Right renal cortex interstitium (tissue), 3 donors: ENCODE measurements around the gene TRIM8. TPM values are rescaled to one million over a fixed set of nuclear protein-coding genes. Genes with fewer than 3 reads are reported as not detected.
A peak's percentile ranks its signal among the peaks of the same experiment; 100 is the strongest.

ENCODE experiments used
- DNase-seq, 3 donors: peaks; one replicate each; pipeline ENCODE4 v3.0.0-alpha.2; 2013; ENCODE audit warnings: low read depth in 3 of 3, low spot score in 2 of 3
- polyA plus RNA-seq, 3 donors: library from polyadenylated mRNA; unstranded; fragments of 120-200 nt; gene quantifications; one replicate each; pipeline ENCODE4 v1.2.1, GENCODE V29; 2013; ENCODE audit not compliant: insufficient read length in 3 of 3

The TRIM8 gene
- polyA plus RNA-seq, 3 donors = 121 to 127 (median 121) TPM

DNA sequence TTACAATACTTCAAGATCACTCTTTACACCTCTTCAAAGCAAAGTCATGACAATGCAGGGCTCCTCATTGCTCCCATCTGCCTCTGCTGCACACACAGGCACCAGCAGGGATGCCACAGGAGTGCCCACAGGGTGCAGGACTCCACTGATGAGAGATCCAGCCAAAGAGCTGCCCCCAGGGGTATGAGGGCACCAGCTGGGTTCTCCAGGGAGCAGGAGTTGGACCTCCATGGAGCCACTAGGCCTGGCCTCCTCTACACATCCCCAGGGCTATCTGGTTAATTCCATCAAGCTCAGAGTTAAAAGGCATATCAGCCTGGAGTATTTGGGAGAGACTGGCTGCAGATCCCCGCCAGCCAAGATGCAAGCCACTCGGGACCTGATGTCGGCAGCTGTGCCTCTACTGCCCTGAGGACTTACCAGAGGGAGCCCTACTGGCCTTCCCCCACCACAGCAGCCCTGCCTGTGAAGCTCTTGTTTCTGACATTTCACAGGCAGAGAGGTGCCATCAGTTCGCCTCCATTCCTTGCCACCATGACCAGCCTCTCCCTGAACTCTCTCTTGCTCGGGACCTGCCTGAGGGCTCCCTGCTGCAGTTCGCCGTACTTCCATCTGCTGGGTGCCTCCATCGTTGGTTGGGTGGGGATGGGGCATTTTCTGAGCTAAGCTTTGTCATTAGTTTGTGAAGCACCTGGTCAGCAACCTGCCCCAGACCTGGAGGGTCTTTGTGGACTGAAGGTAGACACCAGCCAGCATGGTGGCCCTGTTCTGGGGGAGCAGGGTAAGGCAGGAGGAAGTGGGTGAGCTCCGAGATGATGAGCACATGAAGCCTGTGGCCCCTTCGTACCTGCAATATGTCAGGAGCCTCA is 12.5 kb upstream of the TRIM8 start:
- no peak for DNase-seq

DNA sequence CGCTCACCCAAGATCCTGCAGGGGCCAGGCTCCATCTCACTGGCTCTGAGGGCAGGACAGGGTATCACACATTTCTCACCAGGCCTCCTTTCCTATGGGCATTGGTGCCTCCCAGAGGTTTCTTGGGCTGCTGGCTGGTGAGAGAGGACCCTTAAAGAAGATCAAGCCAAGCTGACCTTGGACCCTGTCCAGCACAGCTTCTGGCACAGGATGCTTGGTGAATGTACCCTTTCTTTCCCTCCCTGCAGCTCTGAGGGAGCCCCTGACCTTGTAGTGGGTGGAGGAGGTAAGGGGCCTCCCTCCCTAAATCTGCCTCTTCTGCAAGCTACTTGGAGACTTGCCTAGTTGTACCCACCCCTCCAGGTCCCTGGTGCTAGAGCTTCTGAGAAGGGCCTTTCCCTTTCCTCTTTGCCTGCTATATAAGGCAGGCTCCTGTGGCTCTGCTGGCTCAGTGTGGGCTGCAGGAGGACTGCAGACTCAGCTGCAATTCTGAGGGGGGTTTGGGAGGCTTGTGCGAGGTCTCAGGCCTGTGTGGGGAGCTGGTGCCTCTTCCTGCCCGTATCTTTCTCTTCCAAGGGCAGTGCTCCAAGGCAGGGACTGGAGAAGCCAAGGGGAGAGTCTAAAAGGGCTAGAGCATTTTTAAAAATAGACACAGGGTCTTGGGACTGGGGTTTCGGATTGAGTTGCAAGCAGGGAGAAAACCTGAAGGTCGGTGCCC is 11.7 kb upstream of the TRIM8 start:
- DNase-seq = no peak

DNA sequence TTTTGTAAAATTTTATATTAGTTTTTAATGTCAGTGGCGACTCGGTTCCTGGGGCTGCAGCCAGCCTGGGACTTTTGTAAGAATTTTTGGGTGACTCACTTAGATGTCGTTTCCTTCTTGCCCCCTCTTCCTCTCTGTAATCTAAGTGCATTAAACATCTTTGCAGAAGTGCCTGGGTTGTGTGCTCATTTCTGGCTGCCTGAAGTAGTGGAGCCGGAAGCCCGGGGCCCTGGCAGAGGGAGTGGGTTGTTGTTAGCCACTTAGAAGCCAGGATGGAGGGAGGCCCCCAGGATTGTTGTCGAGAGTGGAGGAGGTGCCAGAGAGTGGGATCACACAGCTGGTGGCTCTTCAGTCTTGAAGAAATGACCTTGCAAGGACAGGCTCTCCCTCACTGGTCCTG is 11.0 kb upstream of the TRIM8 start:
- DNase-seq = no peak

DNA sequence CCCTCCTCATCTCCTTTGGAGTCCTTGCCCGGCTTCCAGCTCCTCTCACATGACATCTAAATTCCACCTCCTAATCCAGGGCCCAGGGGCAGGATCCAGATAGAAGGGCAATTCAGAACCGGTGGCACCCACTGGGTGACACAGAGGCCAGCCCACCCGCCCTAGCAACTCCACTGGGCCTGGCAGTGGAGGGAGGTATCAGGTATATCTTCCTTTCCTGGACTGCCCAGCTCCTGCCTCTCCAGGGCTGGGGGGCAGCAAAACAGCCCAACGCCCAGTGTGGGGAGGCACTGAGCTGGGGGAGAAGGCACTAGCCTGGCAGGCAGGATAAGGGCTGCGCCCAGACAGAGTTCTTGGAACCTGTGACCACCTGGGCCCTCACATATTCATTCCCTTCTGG is 10.4 kb upstream of the TRIM8 start:
- DNase-seq = no peak

DNA sequence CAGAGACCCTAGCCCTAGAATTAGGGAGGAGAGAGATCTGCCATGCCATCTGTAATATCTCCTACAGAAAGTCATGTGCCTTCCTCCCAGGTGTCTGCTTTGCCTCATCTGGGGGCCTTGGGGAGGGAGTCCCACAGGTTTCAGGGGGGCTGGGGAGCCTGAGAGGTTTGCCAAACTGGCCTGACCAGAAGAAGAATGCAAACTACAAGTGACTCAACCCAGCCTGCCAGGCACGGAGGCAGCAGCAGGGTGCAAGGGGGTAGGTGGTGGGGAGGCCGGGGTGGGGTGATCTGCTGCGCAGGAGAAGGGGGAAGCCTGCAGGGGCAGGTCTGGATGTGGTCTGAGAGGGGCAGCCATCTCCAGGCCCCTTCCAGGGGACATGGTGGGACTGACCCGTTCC is 9.6 kb upstream of the TRIM8 start:
- no peak for DNase-seq

DNA sequence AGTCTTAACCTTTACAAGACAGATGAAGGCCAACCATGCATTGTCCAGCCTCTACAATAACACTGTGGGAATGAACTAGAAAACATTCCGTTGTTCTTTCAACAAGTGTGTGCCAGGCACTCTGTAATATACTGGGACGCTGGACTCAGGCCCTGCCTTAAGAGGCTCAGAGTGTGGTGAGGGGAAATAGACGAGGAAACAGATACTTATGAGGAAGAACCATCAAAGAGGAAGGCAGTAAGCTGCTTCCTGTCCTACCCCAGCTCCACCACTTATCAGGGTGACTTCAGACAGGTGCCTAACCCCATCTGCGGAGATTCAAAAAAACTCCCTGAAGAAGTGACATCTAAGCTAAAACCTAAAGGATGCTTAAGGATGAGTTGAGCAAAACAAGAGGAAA is 8.9 kb upstream of the TRIM8 start:
- no peak for DNase-seq

DNA sequence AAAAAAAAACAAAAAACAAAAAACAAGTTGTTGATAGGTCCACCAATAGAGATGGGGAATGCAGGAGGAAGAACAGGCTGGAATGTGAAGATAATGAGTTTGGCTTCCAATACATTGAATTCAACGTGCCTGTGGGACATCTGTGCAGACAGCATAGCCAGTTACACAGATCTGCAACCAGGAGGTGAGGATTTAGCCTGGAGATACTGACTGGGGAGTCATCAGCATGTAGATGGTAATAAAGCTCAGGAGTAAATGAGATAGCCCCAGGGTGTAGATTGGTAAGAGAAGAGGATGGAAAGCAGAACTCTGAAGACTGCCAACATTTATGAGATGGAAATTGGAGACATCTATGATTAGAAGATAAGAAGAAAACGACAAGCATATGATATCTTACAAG is 4.7 kb upstream of the TRIM8 start:
- DNase-seq = no peak

DNA sequence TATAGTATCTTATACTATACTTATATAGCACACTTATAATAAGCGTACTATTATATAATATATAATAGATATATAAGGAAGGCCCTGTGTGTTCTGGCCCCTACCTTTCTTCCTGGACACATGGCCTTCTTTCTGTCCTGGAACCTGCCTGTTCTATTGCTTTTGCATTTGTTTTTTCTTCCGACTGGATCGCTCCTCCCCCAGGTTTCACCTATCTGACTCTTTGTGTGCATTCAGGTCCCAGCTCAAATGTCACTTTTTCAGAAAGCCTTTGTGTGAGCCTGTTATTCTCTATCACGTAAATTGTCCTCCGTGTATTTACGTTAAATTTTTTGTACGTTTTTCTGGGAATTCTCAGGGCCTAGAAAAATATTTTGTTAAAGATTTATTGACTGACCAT is 2.9 kb upstream of the TRIM8 start:
- DNase-seq = no peak

DNA sequence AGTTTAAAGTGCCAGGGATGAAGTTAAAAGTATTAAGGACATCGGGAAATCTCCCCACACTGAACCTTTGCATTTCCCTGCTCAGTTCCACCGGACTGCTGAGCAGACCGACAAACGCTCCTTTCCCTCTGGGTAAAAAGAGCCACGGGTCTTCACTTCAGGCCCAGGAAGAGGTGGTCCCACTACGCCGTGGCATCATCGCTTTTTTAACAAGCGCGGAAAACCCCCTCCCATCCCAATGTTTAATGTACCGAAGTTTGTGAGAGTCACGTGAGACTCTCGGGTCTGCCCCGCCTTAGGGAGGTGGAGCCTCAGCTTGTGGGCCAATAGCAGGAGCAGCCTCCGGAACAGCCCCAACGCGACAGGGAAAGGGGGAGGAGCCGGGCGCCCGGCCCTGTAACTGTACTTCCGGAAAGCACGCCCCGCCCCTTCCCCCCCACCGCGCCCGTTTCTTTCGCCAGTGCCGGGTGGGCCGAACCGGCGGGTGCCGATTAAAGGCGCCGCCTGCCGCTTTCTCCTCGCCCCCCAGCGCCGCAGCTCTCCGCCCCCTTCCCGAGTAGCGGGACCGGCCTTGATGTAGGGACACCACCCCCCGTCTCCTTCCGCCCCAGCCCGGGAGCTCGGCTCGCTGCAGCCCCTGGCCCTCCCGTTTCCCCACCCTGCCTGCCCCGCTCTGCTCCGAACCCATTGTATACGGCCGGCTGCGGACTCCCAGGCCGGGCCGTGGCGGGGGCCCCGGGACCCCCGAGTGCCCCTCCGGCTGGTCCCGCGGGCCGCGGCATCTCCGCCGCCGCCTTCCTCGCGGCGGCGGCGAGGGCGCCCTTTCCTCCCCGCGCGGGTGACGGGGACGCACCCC is 2.2 kb upstream of the TRIM8 start:
- DNase-seq = peak; percentile 92 to 97 (median 97)

DNA sequence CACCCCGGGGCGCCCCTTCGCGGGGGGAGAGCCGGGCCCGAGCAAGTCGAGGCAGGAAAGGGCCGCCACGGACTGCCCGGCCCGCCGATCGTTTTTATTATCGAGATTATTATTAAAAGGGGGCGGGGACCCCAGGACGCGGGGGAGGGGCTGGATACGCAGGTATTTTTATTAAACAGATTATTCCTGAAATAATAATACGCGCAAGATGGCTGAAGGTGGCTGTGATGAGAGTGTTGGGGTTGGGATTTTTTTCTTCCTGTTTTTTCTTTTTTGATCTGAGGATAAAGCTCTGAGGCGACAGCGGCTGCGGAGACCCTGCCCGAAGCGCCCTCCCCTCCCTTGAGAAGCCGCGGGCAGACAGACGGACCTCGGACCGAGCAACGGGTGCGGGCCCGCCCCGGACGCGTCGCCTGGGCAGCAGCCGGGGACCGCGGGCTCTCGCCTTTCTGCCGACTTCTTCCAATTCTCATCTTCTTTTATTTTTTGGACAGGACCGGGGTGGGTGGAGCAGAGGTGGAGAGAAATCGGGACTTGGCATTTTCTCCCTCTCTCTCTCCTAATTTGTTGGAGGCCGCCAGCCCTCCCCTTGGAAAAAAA is 1.4 kb upstream of the TRIM8 start:
- no peak for DNase-seq

DNA sequence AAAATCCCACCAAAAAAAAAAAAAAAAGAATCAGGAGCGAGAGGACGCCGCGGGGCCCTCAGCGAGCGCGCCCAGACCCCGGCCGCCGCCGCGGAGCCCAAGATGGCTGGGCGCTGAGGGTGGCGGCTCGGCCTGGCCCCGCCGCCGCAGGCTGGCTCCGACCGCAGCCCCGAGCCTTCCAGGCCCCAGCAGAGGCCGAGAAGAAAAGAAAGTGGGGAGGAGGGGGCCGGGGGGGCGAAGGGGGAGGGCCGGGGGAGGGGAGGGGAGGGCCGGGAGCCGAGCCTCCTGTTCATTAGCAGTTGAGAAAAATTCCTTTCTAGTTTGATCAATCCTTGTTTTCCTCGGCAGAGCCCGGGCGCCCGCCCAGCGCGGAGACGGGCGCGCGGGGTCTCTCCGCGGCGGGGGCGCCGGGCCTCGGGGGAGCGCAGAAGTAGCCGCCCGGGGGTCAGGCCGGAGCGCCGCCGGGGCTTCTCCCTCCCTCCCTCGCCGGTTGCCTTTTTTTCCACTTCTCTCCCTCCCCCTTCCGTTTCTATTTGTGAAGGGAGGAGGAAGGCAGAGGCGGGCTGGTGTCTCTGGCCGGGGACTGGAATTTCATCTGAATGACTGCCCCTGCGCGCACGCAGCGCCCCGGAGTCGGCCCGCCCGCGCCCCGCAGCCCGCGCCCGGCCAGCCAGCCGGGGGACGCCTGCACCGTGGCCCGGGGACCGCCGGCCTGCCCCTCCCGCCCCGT is 778 bp upstream of the TRIM8 start:
- DNase-seq = peak in 1 of 3 donors; percentile 50

DNA sequence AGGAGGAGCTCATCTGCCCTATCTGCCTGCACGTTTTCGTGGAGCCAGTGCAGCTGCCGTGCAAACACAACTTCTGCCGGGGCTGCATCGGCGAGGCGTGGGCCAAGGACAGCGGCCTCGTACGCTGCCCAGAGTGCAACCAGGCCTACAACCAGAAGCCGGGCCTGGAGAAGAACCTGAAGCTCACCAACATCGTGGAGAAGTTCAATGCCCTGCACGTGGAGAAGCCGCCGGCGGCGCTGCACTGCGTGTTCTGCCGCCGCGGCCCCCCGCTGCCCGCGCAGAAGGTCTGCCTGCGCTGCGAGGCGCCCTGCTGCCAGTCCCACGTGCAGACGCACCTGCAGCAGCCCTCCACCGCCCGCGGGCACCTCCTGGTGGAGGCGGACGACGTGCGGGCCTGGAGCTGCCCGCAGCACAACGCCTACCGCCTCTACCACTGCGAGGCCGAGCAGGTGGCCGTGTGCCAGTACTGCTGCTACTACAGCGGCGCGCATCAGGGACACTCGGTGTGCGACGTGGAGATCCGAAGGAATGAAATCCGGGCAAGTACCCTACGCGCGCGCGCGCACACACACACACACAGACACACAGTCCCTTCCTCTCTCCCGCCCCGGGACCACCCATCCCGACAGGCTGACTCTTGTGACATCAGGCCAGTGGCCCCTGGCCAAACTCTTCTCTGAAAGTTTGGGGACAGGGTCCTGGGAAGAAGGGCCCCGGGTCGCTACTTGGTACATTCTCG is 538 bp downstream of the TRIM8 start:
- peak in 1 of 3 donors; percentile 38 for DNase-seq

DNA sequence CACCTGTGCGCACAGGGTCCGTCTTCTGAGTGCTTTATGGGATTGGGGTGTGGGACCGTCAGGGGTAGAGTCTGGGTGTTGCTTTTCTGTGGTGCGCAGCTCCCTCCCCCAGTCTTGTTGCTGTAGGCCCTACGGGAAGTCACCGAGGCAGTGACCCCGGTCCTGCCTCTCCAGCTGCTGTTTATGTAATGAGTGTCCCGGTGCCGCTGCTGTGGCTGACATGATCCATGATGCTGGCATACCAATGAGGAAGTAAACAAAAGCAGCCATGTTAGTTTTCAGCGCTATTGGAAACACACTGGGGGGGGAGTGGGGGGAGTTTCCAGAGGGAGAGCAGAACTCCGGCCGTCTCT is 1.1 kb downstream of the TRIM8 start:
- DNase-seq = peak in 1 of 3 donors; percentile 57

DNA sequence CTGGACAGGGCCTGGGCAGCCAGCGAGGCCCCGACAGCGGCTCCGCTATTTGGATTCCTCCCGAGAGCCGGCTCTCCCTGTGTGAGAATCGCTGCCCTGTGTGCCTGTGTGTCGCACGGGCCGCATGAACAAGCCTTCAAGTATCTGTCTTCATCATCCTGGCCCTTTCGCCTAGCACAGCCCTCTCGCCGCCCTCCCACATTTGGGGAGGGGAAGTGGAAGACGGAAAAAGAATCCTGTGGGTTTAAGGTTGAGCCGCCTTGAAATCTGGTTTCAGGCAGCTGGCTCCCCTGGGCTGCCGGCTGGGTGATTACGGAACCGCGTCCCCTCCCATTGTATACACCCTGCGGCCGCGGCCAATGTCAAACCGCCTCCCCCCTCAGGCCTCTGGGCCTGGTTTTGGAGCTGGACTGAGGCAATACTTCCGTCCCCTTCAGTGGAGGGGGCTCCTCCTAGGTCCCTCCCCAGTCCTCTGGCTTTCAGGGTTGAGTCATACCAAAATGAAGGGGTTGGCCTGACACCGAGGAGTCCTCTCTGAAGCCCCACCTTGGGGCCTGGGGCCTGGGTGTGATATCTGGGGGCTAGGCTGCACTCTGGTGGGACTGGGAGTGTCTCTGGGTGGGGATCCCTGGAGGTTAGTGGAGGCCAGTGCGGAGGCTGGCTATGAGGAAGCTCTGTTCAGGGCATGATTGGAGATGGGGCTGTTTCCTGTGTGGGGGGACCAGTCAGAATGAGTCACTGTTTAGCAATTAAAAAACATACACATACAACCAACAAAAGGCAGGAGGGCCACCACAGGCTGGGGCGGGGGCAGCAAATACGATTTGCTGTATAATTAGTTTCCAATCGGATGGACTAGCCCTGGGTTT is 1.7 kb downstream of the TRIM8 start:
- DNase-seq = peak in 1 of 3 donors; percentile 46

DNA sequence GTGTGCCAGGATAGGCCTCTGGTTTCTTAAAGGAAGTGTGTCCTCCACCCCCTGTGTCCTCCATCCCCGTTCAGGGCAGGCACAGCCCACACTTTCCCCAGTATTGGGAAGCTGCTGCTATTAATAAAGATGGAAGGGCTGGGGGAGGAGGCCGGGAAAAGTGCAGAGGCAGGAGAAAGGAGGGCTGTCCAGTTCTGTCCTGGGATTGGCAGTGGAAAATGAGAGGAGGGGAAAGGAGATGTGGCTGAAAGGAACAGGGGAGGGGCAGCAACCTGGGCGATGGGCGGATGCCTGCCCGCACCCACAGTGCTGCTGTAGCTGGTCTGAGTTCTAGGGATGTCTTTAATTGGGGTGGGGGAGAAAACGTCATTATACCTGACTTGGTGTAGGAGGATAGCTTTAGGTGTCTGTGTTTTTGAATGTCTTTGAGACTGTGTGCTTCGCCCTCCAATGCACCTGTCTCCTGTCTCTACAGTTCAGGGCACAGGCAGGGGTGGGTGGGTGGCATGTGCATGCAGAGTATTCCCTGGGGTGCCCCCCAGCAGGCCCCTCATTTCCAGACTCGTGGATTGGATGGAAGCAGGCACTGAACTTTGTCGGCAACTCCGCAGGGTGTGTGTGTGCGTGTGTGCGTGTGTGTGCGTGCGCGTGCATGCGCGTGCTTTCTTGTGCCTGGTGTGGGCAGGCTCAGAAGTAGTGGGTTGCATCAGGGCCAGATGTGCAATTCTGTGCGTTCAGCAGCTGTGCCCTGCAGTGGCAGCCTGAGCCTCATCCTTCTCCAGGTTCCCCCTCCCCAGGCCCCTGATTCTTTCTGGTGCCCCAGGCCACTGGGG is 2.5 kb downstream of the TRIM8 start:
- no peak for DNase-seq

DNA sequence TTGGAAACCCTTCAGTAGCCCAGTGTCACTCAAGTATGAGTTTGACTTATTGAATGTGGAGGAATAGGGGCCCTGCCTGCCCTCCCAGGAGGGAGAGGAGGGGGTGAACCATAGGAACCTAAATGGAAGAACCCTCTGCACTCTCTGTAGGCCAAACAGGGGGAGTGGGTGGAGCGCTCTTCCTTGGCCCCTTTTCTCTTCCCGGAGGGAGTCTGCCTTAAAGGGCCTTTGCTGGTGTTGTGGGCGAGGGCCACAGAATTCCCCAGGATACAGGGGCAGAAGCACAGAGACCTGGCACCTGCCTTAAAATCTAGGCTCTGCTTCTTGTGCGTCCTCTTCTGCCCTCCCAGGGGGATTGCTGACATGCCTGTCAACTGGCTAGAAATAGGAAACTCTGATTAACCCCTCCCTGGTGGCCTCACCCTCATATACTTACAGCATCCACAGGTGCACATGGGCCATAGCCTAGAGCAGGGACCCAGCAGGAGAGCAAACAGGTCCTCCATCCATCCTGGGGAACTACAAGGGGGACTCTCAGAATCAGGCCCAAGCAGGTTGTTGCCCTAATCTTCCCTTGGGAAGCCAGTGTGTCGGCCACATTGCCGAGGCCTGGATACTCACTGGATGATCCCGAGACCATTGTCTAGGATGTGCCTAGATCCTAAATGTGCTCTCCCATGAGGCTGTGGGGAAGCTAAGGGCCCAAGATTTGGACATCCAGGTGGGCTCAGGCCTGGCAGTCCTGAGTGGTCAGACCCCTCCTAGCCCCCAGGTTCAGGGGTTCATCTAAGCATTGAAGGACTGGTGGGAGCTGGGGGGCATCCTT is 3.4 kb downstream of the TRIM8 start:
- DNase-seq = no peak
